ENCODE results near the gene WASF2.

The WASF2 gene

DNA sequence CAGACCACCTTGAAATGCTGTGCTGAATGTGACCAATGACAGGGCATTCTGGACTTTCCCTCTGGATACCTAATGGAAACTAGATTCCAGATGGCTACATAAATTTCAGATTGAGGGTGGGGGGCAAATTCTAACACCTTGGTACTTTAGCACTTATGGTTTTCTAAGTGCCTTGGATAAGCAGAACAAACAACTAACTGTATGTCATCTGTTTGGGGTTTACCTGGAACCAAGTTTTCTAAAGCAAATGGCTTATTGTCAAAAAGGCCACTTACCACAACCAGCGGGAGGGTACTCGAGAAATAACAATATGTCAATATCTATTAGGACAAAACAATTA, 58.4 kb downstream of the WASF2 start:
- Histone ChIP-seq H3K4me2 (ENCODE audit: low read length) (no peak overlapping the region), H3K27ac (peak overlapping the region; percentile 66), H3K9me3 (ENCODE audit: control insufficient read depth, low read length) (no peaks in the 10 kb centered on the region), H2AFZ (no peak overlapping the region), H3K36me3 (ENCODE audit: control insufficient read depth, insufficient read depth, low read length) (no peaks in the 10 kb centered on the region), H3K79me2 (peaks cover 14% of the 10 kb centered on the region), H3K4me1 (peaks cover 7% of the 10 kb centered on the region), H3K27me3 (ENCODE audit: control insufficient read depth, insufficient read depth, low read length) (no peaks in the 10 kb centered on the region), H3K9ac (no peak overlapping the region), H3K4me3 (ENCODE audit: low read depth, low read length) (no peak overlapping the region)
- TF ChIP-seq CTCF (IDR thresholded peaks at IDR 0.05): no peak

- no peak overlapping the region for H3K9ac ChIP-seq
- H3K4me2 ChIP-seq (ENCODE audit: low read length): no peak overlapping the region
- no peak overlapping the region for H3K4me3 ChIP-seq (ENCODE audit: low read depth, low read length)
- H3K4me1 ChIP-seq: peaks cover 7% of the 10 kb centered on the region
- peak overlapping the region; percentile 66 for H3K27ac ChIP-seq
- H3K9me3 ChIP-seq (ENCODE audit: control insufficient read depth, low read length): no peaks in the 10 kb centered on the region
- H2AFZ ChIP-seq: no peak overlapping the region
- H3K79me2 ChIP-seq: peaks cover 15% of the 10 kb centered on the region
- H3K27me3 ChIP-seq (ENCODE audit: control insufficient read depth, insufficient read depth, low read length): no peaks in the 10 kb centered on the region
- H3K36me3 ChIP-seq (ENCODE audit: control insufficient read depth, insufficient read depth, low read length): no peaks in the 10 kb centered on the region
- TF ChIP-seq CTCF (IDR thresholded peaks at IDR 0.05): no peak
Observed at GRCh38 chr1:27430903-27431600, 58.9 kb downstream of the WASF2 start.

GRCh38 chr1:27429029-27429425, 60.9 kb downstream of the WASF2 start:
- Histone ChIP-seq H3K27ac (no peak overlapping the region), H3K36me3 (ENCODE audit: control insufficient read depth, insufficient read depth, low read length) (no peaks in the 10 kb centered on the region), H3K4me1 (peaks cover 3% of the 10 kb centered on the region), H3K4me2 (ENCODE audit: low read length) (no peak overlapping the region), H3K9ac (no peak overlapping the region), H3K27me3 (ENCODE audit: control insufficient read depth, insufficient read depth, low read length) (no peaks in the 10 kb centered on the region), H2AFZ (no peak overlapping the region), H3K4me3 (ENCODE audit: low read depth, low read length) (no peak overlapping the region), H3K9me3 (ENCODE audit: control insufficient read depth, low read length) (no peaks in the 10 kb centered on the region), H3K79me2 (peaks cover 16% of the 10 kb centered on the region)
- no peak for TF ChIP-seq CTCF (IDR thresholded peaks at IDR 0.05)

DNA sequence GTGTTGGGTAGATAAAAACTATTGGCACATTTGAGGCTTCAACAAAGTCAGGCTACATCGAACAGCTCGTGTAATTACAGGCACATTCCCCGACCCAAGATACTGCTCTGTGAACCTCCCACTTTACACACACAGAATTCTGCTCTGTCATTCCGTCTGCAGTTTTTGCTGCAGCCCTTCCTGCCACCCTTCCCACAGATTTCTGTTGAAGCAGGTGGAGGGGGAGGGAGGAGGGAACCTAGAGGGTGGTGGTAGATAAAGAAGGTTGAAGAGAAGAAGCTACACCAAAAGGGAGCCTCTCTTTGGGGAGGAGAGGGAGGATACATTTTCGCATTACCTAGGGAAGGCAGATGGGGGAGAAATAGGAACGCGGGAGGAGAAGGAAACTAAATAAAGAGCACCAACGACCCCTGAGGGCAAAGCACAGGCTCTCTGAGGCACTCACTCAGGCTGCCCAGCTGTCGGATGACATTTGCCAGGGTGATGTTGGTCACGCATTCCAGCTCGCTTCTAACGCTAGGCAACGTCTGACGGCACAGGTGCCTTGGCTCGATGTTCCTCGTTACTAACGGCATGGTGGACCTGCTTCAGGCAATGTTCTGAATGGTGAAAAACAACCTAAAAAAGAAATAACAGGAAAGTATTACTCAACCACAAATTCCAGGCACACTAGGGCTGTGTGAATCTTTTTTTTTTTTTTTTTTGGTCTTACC, 61.5 kb downstream of the WASF2 start:
- no peak for TF ChIP-seq CTCF (IDR thresholded peaks at IDR 0.05)
- Histone ChIP-seq H3K4me3 (ENCODE audit: low read depth, low read length) (no peak overlapping the region), H3K4me2 (ENCODE audit: low read length) (no peak overlapping the region), H3K9ac (no peak overlapping the region), H3K9me3 (ENCODE audit: control insufficient read depth, low read length) (no peaks in the 10 kb centered on the region), H3K36me3 (ENCODE audit: control insufficient read depth, insufficient read depth, low read length) (no peaks in the 10 kb centered on the region), H3K4me1 (peaks cover 3% of the 10 kb centered on the region), H3K79me2 (peaks cover 16% of the 10 kb centered on the region), H3K27me3 (ENCODE audit: control insufficient read depth, insufficient read depth, low read length) (no peaks in the 10 kb centered on the region), H2AFZ (no peak overlapping the region), H3K27ac (no peak overlapping the region)

Data from parathyroid adenoma (tissue), 2 donors.